GM21367 (cell line): ENCODE measurements around the gene SULT1B1.
"Not testable (repeated sequence)": the region's sequence is repeated elsewhere in the genome, so short reads cannot be mapped to it uniquely, and the experiment has no call there.

Source experiments
- ATAC-seq: cut with Tn5 transposase; IDR thresholded peaks from one replicate; pipeline ENCODE4 v1.9.1; 2021; ENCODE audit not compliant: unreplicated experiment

The SULT1B1 gene

GRCh38 chr4:69760455-69760854, at the start of gene SULT1B1:
Gene SULT1B1, minus strand, starts transcription at chr4:69760620. Its CDS starts 5,403 bp downstream, at chr4:69755217.
- no peak for ATAC-seq

- no peak for ATAC-seq
Observed at GRCh38 chr4:69800599-69800998, 40.2 kb upstream of the SULT1B1 start.

- no peak for ATAC-seq
Observed at GRCh38 chr4:69799337-69799736, 38.9 kb upstream of the SULT1B1 start.

GRCh38 chr4:69793732-69794131, 33.3 kb upstream of the SULT1B1 start:
- no peak for ATAC-seq

- no peak for ATAC-seq
Observed at GRCh38 chr4:69787879-69788278, 27.5 kb upstream of the SULT1B1 start.

GRCh38 chr4:69786547-69786946, 26.1 kb upstream of the SULT1B1 start:
- no peak for ATAC-seq

- no peak for ATAC-seq
Observed at GRCh38 chr4:69785211-69785831, 24.9 kb upstream of the SULT1B1 start.

GRCh38 chr4:69782651-69783310, 22.4 kb upstream of the SULT1B1 start:
- ATAC-seq: no peak

GRCh38 chr4:69781458-69782418, 21.3 kb upstream of the SULT1B1 start:
- ATAC-seq: no peak

GRCh38 chr4:69780141-69780540, 19.7 kb upstream of the SULT1B1 start:
- no peak for ATAC-seq

- ATAC-seq: no peak
Observed at GRCh38 chr4:69776696-69777095, 16.3 kb upstream of the SULT1B1 start.

- no peak for ATAC-seq
Observed at GRCh38 chr4:69775321-69775867, 15.0 kb upstream of the SULT1B1 start.

GRCh38 chr4:69773484-69773883, 13.1 kb upstream of the SULT1B1 start:
- ATAC-seq: no peak

- not testable (repeated sequence) for ATAC-seq
Observed at GRCh38 chr4:69768554-69768953, 8.1 kb upstream of the SULT1B1 start.

GRCh38 chr4:69765751-69766150, 5.3 kb upstream of the SULT1B1 start:
- ATAC-seq: no peak

GRCh38 chr4:69764311-69764710, 3.9 kb upstream of the SULT1B1 start:
- no peak for ATAC-seq

- ATAC-seq: no peak
Observed at GRCh38 chr4:69763233-69763632, 2.8 kb upstream of the SULT1B1 start.

- ATAC-seq: no peak
Observed at GRCh38 chr4:69759189-69759604, 1.2 kb downstream of the SULT1B1 start.

- no peak for ATAC-seq
Observed at GRCh38 chr4:69757464-69757863, 3.0 kb downstream of the SULT1B1 start.

GRCh38 chr4:69754926-69755580, 5.4 kb downstream of the SULT1B1 start:
- ATAC-seq: no peak

- ATAC-seq: no peak
Observed at GRCh38 chr4:69753686-69754085, 6.7 kb downstream of the SULT1B1 start.
